NCI-H2029 (cell line): Measurements from ENCODE around the gene HS6ST1.

Experiments
- DNase-seq: peaks from one replicate; lab custom pipeline; 2025; lab: John Stamatoyannopoulos, UW

Gene HS6ST1

DNA sequence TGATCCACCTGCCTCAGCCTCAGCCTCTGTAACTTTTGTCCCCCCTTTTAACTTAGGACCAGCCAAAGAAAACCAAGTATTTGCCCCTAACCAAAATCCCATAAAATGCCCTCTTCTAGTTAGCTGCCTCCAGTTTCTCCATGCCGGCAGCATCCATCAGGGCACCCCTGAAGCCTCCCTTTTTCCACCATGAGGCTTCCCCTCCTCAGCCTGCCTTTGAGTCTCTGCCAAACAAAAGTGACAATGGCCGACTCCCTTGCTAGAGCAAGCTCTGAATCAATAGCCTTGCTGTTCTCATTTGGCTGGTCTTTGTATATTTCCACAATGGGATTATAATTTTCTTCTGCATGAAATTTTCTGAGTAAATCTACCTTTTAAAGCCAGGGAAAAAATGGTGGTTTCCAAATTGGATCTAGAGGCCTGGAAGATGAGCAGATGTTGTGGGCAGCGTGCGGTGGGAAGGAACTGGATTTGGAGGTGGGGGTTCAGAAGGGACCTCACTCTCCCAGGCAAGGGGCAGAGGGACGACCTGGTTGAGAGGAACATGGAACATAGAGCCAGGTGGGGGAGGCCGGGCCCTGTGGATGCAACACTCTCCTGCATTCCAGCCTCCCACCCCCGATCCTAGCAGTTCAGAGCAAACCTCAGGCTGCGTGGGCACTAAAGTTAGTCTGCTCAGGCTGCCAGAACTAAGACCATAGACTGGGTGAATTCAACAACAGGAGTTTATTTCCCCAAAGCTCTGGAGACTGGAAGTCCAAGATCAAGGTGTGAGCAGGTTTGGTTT lies 80.6 kb downstream of the HS6ST1 start:
- DNase-seq: no peak

DNA sequence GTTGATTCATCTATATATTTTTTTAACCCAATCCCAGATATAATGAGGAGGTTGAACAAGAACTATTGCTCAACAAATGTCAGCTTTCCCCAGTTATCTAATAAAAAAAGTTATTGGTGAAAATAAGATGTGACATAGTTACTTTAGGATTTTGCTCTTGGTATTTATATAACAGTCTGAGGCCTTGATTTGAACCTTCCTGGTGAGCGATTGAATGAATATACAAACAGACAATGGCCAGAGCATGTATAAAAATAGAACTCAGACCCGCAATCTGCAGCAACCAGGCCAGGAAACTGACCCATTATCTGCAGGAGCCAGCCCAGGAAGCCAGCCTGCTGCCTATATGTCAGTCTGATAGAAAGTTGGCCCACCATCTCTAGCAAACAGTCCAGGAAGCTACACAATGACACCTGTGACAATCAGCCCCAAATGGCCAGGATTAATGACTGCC lies 81.6 kb downstream of the HS6ST1 start:
- no peak for DNase-seq

- no peak for DNase-seq
These were observed 82.1 kb downstream of the HS6ST1 start for GRCh38 chr2:128236491-128237035.

DNA sequence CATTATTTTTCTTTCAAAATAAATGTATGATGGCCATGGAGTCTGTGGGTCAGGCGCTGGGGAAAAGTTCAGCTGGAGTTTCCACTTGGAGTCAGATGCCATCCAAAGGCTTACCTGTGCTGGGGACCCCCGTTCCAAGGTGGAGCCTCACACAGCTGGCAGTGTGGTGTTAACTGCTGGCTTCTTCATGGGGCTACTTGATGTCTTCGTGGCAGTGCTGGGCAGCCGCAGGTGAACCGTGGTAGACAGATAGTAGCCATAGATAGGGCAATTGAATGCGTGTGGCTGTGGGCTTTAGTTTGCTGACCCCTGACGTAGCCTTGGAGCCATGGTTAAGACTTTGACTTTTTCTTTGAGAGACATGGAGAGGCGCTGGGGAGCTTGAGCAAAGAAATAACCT lies 83.1 kb downstream of the HS6ST1 start:
- no peak for DNase-seq

DNA sequence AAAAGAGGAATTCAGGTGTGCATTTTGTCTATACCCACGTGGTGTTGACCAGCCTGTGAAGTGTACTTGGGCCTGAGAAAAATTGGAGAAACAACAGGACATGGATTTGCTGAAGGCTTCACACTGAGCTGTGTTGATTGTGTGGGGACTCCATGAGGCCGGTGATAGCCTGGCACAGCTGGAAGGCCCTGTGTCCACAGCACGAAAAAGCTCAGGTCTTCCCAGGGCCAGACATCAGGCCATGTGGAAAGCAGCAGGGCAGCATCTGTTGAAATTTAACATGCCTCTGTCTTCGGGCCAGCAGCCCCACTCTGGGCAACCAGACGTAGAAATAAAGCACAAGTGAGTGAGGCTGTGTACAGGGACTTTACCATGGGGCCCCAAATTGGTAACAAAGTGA lies 84.1 kb downstream of the HS6ST1 start:
- no peak for DNase-seq

GRCh38 chr2:128233790-128234395 lies 84.8 kb downstream of the HS6ST1 start:
- DNase-seq: no peak

DNA sequence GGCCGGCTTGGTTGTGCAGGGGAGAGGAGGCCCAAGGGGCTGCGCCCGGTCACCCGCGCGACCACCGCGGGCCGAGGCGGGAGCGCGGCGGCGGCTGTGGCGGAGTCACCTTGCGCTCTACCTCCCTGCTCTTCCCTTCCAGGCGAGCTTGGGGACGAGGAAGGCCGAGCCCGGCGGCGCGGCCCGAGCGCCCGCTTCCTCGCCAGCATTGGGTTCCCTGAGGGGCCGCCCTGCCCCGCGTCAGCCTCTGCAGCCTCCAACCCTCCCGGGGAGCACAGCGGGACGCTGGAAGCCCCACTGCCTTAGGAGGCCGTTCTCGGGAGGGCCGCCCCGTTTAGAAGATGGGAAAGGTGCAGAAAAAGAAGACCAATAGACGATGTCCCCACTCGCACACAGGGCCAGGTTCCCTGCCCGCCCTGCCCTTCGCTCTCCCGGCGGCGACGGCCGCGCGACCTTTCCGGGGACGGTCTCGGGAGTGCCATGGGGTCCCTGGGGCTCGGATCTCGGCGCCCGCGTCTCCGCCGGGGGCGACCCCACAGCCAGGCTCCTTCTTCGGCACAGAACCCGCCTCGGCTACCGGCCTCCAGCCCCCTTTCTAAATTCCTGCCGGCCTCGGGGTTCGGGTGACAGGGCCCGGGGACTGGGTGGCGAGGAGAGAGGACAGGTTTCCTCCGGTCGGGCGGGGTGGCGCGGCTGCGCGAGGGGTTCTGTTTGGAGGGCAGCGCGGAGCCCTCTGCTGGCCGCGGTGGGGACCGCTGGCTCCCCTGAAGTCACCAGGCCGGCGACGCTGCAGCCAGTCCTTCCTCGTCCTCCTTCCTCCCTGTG lies 85.5 kb downstream of the HS6ST1 start:
- DNase-seq: peak; percentile 45

DNA sequence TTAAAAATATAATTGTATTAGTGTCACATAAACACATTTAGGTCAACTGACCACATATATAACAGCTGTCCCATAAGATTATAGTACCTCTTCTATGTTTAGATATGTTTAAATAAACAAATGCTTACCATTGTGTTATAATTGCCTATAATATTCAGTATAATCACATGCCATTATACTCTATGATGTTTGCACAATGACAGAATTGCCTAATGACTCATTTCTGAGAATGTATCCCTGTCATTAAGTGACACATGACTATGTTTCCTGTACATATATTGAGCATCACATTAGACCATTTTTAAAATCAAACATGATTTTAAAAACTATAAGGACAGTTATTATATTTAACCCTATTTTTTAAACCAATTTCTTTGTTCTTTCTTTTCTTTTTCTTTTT lies 89.8 kb downstream of the HS6ST1 start:
- peak; percentile 43 for DNase-seq

DNA sequence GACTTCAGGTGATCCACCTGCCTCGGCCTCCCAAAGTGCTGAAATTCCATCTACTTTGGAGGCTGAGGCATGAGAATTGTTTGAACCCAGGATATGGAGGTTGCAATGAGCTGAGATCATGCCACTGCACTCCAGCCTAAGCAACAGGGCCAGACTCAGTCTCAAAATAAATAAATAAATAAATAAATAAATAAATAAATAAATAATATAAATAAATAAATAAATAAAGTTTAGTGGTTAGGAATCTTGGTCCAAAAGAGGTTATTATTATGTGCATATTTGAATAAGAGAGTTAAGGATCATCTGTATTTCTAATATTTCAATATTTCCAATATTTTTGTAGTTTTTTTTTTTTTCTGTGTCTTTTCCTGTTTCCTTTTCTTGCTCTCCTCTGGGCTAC lies 90.8 kb downstream of the HS6ST1 start:
- no peak for DNase-seq

GRCh38 chr2:128219891-128220290 lies 98.8 kb downstream of the HS6ST1 start:
- DNase-seq: no peak

DNA sequence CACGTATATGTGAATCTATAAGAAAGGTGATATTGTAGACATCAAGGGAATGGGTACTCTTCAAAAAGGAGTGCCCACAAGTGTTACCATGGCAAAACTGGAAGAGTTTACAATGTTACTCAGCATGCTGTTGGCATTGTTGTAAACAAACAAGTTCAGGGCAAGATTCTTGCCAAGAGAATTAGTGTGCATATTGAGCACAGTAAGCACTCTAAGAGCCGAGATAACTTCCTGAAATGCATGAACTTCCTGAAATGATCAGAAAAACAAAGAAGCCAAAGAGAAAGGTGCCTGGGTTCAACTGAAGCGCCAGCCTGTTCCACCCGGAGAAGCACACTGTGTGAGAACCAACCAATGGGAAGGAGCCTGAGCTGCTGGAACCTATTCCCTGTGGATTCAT lies 101.0 kb downstream of the HS6ST1 start:
- DNase-seq: no peak

- DNase-seq: no peak
These were observed 102.6 kb downstream of the HS6ST1 start for GRCh38 chr2:128215897-128216642.
